GM18868 (cell line): Measurements from ENCODE around the gene RAB17.
"Not testable (repeated sequence)": the region's sequence is repeated elsewhere in the genome, so short reads cannot be mapped to it uniquely, and the experiment has no call there.

Source experiments
- ATAC-seq: cut with Tn5 transposase; IDR thresholded peaks from one replicate; pipeline ENCODE4 v1.9.1; 2021; ENCODE audit warnings: mild to moderate bottlenecking, moderate library complexity; ENCODE audit not compliant: unreplicated experiment

RAB17 gene

GRCh38 chr2:237625216-237625705 lies 34.7 kb upstream of the RAB17 start:
- no peak for ATAC-seq

- ATAC-seq, result no peak
Observed at GRCh38 chr2:237624565-237624964, 34.0 kb upstream of the RAB17 start.

GRCh38 chr2:237623428-237624403 lies 33.2 kb upstream of the RAB17 start:
- no peak for ATAC-seq

- ATAC-seq, result no peak
Observed at GRCh38 chr2:237618449-237618848, 27.9 kb upstream of the RAB17 start.

- ATAC-seq, result no peak
Observed at GRCh38 chr2:237617587-237617982, 27.1 kb upstream of the RAB17 start.

- no peak for ATAC-seq
Observed at GRCh38 chr2:237616734-237617586, 26.4 kb upstream of the RAB17 start.

GRCh38 chr2:237616373-237616733 lies 25.8 kb upstream of the RAB17 start:
- no peak for ATAC-seq

- no peak for ATAC-seq
Observed at GRCh38 chr2:237615631-237616249, 25.2 kb upstream of the RAB17 start.

GRCh38 chr2:237614151-237614720 lies 23.7 kb upstream of the RAB17 start:
- ATAC-seq, result no peak

GRCh38 chr2:237613679-237614078 lies 23.1 kb upstream of the RAB17 start:
- ATAC-seq, result no peak

GRCh38 chr2:237612527-237613357 lies 22.2 kb upstream of the RAB17 start:
- ATAC-seq, result peak; percentile 50

GRCh38 chr2:237606522-237606921 lies 16.0 kb upstream of the RAB17 start:
- ATAC-seq, result not testable (repeated sequence)

GRCh38 chr2:237604960-237605359 lies 14.4 kb upstream of the RAB17 start:
- ATAC-seq, result no peak

GRCh38 chr2:237604391-237604790 lies 13.9 kb upstream of the RAB17 start:
- ATAC-seq, result no peak

GRCh38 chr2:237603718-237604362 lies 13.3 kb upstream of the RAB17 start:
- ATAC-seq, result peak; percentile 57

GRCh38 chr2:237603049-237603717 lies 12.6 kb upstream of the RAB17 start:
- ATAC-seq, result no peak

- no peak for ATAC-seq
Observed at GRCh38 chr2:237602409-237602808, 11.9 kb upstream of the RAB17 start.

GRCh38 chr2:237601453-237602116 lies 11.1 kb upstream of the RAB17 start:
- ATAC-seq, result no peak
